CD4-positive, alpha-beta T cell treated with Interleukin-21 for 1 hour (primary cell): Measurements from ENCODE around the gene SYT7.

Experiments
- DNase-seq: peaks from one replicate; pipeline ENCODE4 v3.0.0-alpha.2; 2020

Gene SYT7

GRCh38 chr11:61513143-61513765 lies 67.6 kb downstream of the SYT7 start:
- DNase-seq = no peak

GRCh38 chr11:61512435-61512834 lies 68.4 kb downstream of the SYT7 start:
- no peak for DNase-seq

- DNase-seq = no peak
These were observed 69.5 kb downstream of the SYT7 start for GRCh38 chr11:61511383-61511782.

- DNase-seq = no peak
These were observed 69.9 kb downstream of the SYT7 start for GRCh38 chr11:61510974-61511373.

- no peak for DNase-seq
These were observed 70.5 kb downstream of the SYT7 start for GRCh38 chr11:61510166-61510919.

GRCh38 chr11:61509043-61510029 lies 71.5 kb downstream of the SYT7 start:
- peak; percentile 55 for DNase-seq

- peak; percentile 13 for DNase-seq
These were observed 72.7 kb downstream of the SYT7 start, which contains the start of gene LRRC10B for GRCh38 chr11:61507962-61508861. Gene LRRC10B, plus strand, starts transcription at chr11:61508749. Its CDS starts 250 bp downstream, at chr11:61508999.

- DNase-seq = no peak
These were observed 73.7 kb downstream of the SYT7 start for GRCh38 chr11:61507012-61507768.

- DNase-seq = no peak
These were observed 75.2 kb downstream of the SYT7 start for GRCh38 chr11:61505640-61506155.

GRCh38 chr11:61505106-61505505 lies 75.8 kb downstream of the SYT7 start:
- no peak for DNase-seq

GRCh38 chr11:61503135-61503770 lies 77.6 kb downstream of the SYT7 start:
- DNase-seq = no peak

GRCh38 chr11:61502522-61502921 lies 78.4 kb downstream of the SYT7 start:
- DNase-seq = no peak

- no peak for DNase-seq
These were observed 80.9 kb downstream of the SYT7 start for GRCh38 chr11:61499816-61500491.

GRCh38 chr11:61498767-61499341 lies 82.0 kb downstream of the SYT7 start:
- DNase-seq = no peak

GRCh38 chr11:61497876-61498275 lies 83.0 kb downstream of the SYT7 start:
- DNase-seq = no peak

- DNase-seq = no peak
These were observed 83.4 kb downstream of the SYT7 start for GRCh38 chr11:61497473-61497872.

- DNase-seq = no peak
These were observed 84.1 kb downstream of the SYT7 start for GRCh38 chr11:61496602-61497400.

GRCh38 chr11:61495801-61496601 lies 84.9 kb downstream of the SYT7 start:
- no peak for DNase-seq
